ENCODE data around the gene LRMDA.

LRMDA gene

DNA sequence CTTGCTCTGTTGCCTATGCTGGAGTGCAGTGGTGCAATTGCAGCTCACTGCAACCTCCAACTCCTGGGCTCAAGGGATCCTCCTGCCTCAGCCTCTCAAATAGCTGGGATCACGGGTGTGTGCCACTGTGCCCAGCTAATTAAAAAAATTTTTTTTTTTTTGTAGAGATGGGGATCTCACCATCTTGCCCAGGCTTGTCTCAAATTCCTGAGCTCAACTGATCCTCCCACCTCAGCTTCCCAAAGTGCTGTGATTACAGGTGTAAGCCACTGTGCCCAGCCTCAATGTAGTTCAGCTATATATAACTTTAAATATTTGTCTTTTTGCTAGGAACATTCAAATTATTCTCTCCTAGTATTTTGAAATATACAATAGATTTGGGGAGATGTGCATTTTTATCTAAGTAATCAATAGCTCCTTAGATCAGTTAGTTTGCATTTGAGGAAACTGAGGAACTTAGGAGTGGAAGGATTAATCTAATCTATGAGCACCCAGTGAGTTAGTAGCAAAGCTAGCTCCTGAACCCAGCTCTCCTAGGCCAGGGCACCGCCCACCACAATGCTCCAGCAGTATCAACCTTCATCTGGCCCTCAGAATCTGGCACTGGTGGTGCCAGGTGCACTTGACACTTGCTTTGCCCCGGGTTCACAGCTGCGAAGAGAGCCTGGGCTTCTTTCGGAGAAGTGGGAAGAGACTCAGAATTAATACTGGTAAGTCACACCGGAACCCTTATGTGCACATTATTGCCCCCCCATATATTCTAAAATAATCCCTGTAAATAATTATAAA is 5.9 kb upstream of the LRMDA start:
- no peak overlapping the region for H3K4me3 ChIP-seq (ENCODE audit: low read depth, low read length)
- no peak for DNase-seq (ENCODE audit: low read depth)
- TF ChIP-seq, protein P1, sequence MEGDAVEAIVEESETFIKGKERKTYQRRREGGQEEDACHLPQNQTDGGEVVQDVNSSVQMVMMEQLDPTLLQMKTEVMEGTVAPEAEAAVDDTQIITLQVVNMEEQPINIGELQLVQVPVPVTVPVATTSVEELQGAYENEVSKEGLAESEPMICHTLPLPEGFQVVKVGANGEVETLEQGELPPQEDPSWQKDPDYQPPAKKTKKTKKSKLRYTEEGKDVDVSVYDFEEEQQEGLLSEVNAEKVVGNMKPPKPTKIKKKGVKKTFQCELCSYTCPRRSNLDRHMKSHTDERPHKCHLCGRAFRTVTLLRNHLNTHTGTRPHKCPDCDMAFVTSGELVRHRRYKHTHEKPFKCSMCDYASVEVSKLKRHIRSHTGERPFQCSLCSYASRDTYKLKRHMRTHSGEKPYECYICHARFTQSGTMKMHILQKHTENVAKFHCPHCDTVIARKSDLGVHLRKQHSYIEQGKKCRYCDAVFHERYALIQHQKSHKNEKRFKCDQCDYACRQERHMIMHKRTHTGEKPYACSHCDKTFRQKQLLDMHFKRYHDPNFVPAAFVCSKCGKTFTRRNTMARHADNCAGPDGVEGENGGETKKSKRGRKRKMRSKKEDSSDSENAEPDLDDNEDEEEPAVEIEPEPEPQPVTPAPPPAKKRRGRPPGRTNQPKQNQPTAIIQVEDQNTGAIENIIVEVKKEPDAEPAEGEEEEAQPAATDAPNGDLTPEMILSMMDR (IDR thresholded peaks at IDR 0.05; ENCODE audit: low read depth, low read length, missing control alignments), result no peak

DNA sequence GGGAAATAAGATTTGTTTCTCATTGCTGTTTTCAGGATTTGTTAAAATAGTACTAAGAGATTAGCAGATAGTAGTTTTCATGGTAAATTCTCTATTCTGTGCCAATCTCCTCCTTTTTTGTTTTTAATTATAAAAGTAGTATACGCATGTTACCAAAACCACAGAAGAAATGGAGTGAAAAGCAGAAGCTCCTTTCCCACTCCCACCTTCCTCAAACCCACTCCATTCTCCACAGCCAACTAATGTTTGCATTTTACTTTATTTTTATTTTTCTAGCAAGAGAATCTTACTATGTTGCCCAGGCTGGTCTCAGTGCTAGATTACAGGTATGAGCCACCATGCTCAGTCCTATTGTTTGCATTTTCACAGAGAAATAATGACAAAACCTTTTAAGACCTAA is 4.5 kb upstream of the LRMDA start:
- no peak for DNase-seq (ENCODE audit: low read depth)
- TF ChIP-seq, protein P1 (IDR thresholded peaks at IDR 0.05; ENCODE audit: low read depth, low read length, missing control alignments), result no peak
- no peak overlapping the region for H3K4me3 ChIP-seq (ENCODE audit: low read depth, low read length)

DNA sequence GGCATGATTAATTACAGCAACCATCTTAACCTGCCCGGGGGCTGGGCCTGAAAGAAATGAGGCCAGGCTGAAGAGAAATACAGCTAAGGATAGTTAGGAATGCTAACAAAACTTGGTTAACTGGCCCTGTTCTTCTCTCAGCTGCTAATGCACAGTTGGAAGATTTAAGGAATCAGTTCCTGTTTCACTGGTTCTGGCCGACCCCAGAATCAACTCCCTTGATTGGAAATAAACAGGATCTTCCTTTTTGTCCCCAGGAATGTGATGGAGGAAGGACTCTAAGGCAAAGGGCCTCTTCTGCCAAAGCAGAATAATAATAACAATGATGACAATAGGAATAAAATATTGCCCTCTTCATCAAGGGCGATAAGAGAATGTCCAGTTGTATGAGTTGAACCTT is 3.5 kb upstream of the LRMDA start:
- TF ChIP-seq, protein P1 (IDR thresholded peaks at IDR 0.05; ENCODE audit: low read depth, low read length, missing control alignments), result no peak
- no peak for DNase-seq (ENCODE audit: low read depth)
- no peak overlapping the region for H3K4me3 ChIP-seq (ENCODE audit: low read depth, low read length)

DNA sequence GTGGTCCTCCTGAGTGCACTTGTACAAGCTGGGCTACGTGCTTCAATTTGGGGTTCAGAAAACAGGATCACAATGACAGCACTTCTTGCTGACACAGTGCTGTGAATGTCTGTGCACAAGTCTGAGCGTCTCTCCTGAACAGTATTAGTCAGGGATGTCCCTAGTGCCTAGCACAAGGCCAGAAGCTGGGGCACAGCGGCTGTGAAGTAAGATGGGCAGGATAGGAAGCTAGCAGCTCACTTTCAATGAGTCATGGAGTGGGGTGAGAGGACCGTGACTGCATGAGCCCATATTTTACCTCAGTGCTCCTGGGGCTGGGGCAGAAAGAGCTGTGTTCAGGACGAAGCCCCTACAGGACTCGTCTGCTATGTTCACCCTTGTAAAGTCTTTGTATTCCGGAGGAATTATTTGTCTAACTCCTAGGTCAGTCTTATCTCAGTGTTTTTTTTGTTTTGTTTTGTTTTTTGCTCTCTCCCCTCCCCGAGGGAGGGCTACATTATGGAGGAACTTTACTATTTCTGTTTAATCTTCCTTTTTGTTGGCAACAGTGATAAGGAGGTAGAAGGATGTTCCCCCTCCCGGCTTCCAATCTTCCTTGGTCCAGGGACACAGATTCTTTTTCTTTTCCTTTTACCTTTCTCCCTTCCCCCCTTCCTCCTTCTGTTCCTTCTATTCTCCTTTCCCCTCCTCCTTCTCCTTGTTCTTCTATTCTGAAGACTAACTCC is 2.8 kb upstream of the LRMDA start:
- no peak overlapping the region for H3K4me3 ChIP-seq (ENCODE audit: low read depth, low read length)
- TF ChIP-seq, protein P1 (IDR thresholded peaks at IDR 0.05; ENCODE audit: low read depth, low read length, missing control alignments), result no peak
- no peak for DNase-seq (ENCODE audit: low read depth)

DNA sequence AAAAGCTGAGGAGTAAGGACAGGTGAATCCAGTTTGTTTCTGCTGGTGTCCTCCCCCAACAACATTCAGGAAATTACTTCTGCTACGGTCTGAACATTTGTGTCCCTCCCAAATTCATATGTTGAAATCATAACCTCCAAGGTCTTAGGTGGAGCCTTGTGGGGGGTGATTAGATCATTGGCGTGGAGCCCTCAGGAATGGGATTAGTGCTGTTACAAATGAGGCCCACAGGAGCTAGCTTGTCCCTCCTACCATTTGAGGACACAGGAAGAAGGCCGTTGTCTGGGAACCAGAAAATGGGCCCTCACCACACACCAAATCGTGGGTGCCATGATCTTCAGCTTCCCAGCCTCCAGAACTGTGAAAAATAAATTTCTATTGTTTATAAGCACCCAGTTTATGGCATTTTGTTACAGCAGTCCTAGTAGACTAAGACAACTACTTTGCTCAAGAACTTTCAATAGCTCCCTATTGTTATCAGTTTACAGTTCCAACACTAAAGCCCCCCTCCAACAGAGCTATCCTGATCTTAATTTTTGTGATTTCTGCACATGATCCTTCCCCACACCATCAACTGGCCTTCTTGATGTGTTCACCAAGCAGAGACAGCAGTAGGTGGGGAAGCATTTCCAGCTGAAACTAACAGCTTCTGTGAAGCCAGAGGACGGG is 2.1 kb upstream of the LRMDA start:
- no peak for DNase-seq (ENCODE audit: low read depth)
- TF ChIP-seq, protein P1 (IDR thresholded peaks at IDR 0.05; ENCODE audit: low read depth, low read length, missing control alignments), result no peak
- no peak overlapping the region for H3K4me3 ChIP-seq (ENCODE audit: low read depth, low read length)

DNA sequence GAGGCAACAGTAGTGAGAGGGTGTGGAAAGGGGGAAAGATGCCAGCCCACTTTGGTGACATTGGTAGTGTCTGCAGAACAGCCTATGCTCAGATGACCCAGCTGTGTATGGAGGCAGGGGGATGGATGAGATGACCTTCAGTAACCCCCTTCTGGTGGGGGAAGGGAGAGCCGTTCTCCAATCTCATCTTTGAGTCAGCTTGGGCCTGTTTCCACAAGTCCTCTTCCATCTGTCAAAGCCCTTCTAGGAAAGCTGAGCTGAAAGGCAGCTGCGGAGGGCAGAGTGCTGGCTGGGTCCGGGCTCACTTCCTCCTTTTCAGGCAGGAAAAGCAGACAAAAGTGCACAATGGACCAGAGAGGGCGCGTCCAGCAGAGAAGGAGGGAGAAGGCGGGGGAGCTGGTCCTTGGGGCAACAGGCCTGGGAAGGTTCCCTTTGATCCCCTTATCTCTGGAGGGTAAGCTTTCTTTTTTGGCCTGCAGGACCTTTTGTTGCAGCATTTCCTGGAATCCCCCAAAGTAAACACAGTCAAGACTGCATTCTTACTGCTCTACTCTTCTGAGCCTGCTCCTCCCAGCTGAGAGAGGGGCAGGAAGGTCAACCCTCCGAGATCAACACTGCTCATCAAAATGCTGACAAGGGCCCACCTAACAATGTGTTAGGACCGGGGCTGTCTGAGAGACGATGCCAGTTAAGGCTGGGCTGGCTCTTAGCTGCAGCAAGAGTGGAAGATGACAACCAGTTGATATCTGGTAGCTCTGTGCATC is 1.2 kb upstream of the LRMDA start:
- no peak for DNase-seq (ENCODE audit: low read depth)
- no peak overlapping the region for H3K4me3 ChIP-seq (ENCODE audit: low read depth, low read length)
- TF ChIP-seq, protein P1 (IDR thresholded peaks at IDR 0.05; ENCODE audit: low read depth, low read length, missing control alignments), result no peak
